ENCODE data around the gene DOCK4.

GRCh38 chr7:111730057-111730456 lies 476.1 kb downstream of the DOCK4 start:
- TF ChIP-seq POLR2A (IDR thresholded peaks at IDR 0.05) (no peak), CTCF (IDR thresholded peaks at IDR 0.05) (no peak), POLR2AphosphoS5 (IDR thresholded peaks at IDR 0.05) (no peak), EP300 (IDR thresholded peaks at IDR 0.05; ENCODE audit: low read depth) (no peak)
